Psoas muscle (tissue), 8 donors: ENCODE data around the gene G6PC3. TPM values are rescaled to one million over a fixed set of nuclear protein-coding genes. Genes with fewer than 3 reads are reported as not detected.

Experiments used
- ATAC-seq, 4 donors: fragments of 200-7000 bp; cut with Tn5 transposase; one replicate each; pipeline ENCODE4 v1.9.1; 2020; ENCODE audit warnings: moderate library complexity in 3 of 4, mild to moderate bottlenecking in 2 of 4
- DNase-seq, 2 donors: peaks; one replicate each; pipeline ENCODE4 v3.0.0-alpha.2; 2020
- H3K27ac ChIP-seq: fragments of 200-600 bp; one replicate; pipeline ENCODE4 v1.8.0; 2022
- H3K27me3 ChIP-seq, 3 donors: fragments of 200-600 bp in 1 of 3; one replicate each; pipeline versions ENCODE4 v1.6.1 to v1.8.0; 2013 to 2022; ENCODE audit warnings: low read length in 2 of 3, mild to moderate bottlenecking in 2 of 3, moderate library complexity in 1 of 3; ENCODE audit not compliant: insufficient read depth in 3 of 3
- H3K36me3 ChIP-seq, 2 donors: fragments of 200-600 bp in 1 of 2; one replicate each; pipeline versions ENCODE4 v1.6.1 to v1.8.0; 2013 to 2022; ENCODE audit warnings: low read depth in 1 of 2, mild to moderate bottlenecking in 1 of 2, moderate library complexity in 1 of 2; ENCODE audit not compliant: insufficient read depth in 1 of 2
- H3K4me1 ChIP-seq: fragments of 200-600 bp; one replicate; pipeline ENCODE4 v1.8.0; 2022
- H3K4me3 ChIP-seq: fragments of 200-600 bp; one replicate; pipeline ENCODE4 v1.8.0; 2022; ENCODE audit warnings: mild to moderate bottlenecking
- H3K9me3 ChIP-seq: fragments of 200-600 bp; one replicate; pipeline ENCODE4 v1.8.0; 2022
- WGBS, 3 donors: extraction: QIAGEN DNeasy Blood & Tissue Kit; methylation state at CpG; one replicate each; pipeline versions ENCODE4 v1.1.6 to v1.1.7; 2013; 5-methylcytosine and 5-hydroxymethylcytosine counted together
- intact Hi-C, 2 donors: fragments of 100-400 bp; cut with DNase I; formaldehyde crosslinking; loops; one replicate each; pipeline versions ENCODE4 v1.11.0 to v1.14.2; 2022
- polyA plus RNA-seq, 3 donors: library from polyadenylated mRNA; stranded (reverse); fragments of 200-250 nt; gene quantifications; one replicate each; pipeline ENCODE4 v1.2.3, GENCODE V29; 2013
- total RNA-seq, 4 donors: library from RNA; stranded (reverse); fragmentation: NEBNext Ultra II Directional in 2 of 4; extraction: Animal tissue kit (Norgen Biotek cat#: 25700) in 2 of 4; gene quantifications; one replicate each; pipeline versions ENCODE4 v1.2.1 to v1.2.4, GENCODE V29; 2021 to 2023
- TF ChIP-seq, protein P1 (sequence below): fragments of 200-600 bp; IDR thresholded peaks from one replicate; pipeline ENCODE4 v1.8.0; 2022; ENCODE audit warnings: antibody characterized with exemption
- donor health status: healthy with polysubstance abuse.
- donor health status: DM: no; HTN: no; CAD: no; lungs with moderate emphysema.
- donor health status: Bipolar disorder and iron deficiency.
- donor health status: healthy.
- donor health status: DM: yes; HTN: yes; CAD: no.
- donor health status: DM: no; HTN: no; CAD: no.
- donor health status: DM: no; HTN: no; CAD: no.
- donor health status: DM: yes; HTN: yes; CAD: no.

Gene G6PC3
- total and polyA plus RNA-seq, 7 donors, result 27.7 to 72.9 (median 43.3) TPM

GRCh38 chr17:44110823-44111633, 40.5 kb downstream of the G6PC3 start:
- ATAC-seq (peak; percentile 73 to 80 (median 78)), DNase-seq (peak; percentile 98 to 100)
- H3K36me3 ChIP-seq, result peaks cover 0 to 18% of the 10 kb centered on the region in 2 donors
- intact Hi-C loops, result loop anchor here (5.0 to 10.0 kb wide), 3 partner anchors 39 to 1729 kb away; partner anchors contain the start of genes G6PC3 (in 1 of the 2) and TMEM101 (in 1 of the 2)
- 2% methylated on average over 22 to 28 of the region's 28 CpGs for WGBS, 3 donors
- peak overlapping the region; percentile 96 for H3K27ac ChIP-seq
- H3K9me3 ChIP-seq, result no peaks in the 10 kb centered on the region
- TF ChIP-seq, protein P1, sequence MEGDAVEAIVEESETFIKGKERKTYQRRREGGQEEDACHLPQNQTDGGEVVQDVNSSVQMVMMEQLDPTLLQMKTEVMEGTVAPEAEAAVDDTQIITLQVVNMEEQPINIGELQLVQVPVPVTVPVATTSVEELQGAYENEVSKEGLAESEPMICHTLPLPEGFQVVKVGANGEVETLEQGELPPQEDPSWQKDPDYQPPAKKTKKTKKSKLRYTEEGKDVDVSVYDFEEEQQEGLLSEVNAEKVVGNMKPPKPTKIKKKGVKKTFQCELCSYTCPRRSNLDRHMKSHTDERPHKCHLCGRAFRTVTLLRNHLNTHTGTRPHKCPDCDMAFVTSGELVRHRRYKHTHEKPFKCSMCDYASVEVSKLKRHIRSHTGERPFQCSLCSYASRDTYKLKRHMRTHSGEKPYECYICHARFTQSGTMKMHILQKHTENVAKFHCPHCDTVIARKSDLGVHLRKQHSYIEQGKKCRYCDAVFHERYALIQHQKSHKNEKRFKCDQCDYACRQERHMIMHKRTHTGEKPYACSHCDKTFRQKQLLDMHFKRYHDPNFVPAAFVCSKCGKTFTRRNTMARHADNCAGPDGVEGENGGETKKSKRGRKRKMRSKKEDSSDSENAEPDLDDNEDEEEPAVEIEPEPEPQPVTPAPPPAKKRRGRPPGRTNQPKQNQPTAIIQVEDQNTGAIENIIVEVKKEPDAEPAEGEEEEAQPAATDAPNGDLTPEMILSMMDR, result no peak
- H3K4me1 ChIP-seq, result peaks cover 98% of the 10 kb centered on the region
- H3K27me3 ChIP-seq, result no peaks in the 10 kb centered on the region
- H3K4me3 ChIP-seq, result peak overlapping the region; percentile 72

- ATAC-seq, result no peak
- TF ChIP-seq, protein P1, result no peak
- H3K27ac ChIP-seq, result peak overlapping the region; percentile 96
- H3K4me3 ChIP-seq, result peak overlapping the region; percentile 72
- H3K27me3 ChIP-seq, result no peaks in the 10 kb centered on the region
- no peaks in the 10 kb centered on the region for H3K9me3 ChIP-seq
- 38 to 59% (median 47%) methylated on average over 3 of the region's 3 CpGs for WGBS, 3 donors
- intact Hi-C loops, result loop anchor here (5.0 to 10.0 kb wide), 3 partner anchors 39 to 1729 kb away; partner anchors contain the start of genes G6PC3 (in 1 of the 2) and TMEM101 (in 1 of the 2)
- H3K4me1 ChIP-seq, result peaks cover 93% of the 10 kb centered on the region
- DNase-seq, result no peak
- H3K36me3 ChIP-seq, result peaks cover 0 to 24% of the 10 kb centered on the region in 2 donors
Measured at GRCh38 chr17:44111777-44112176, 41.2 kb downstream of the G6PC3 start.

DNA sequence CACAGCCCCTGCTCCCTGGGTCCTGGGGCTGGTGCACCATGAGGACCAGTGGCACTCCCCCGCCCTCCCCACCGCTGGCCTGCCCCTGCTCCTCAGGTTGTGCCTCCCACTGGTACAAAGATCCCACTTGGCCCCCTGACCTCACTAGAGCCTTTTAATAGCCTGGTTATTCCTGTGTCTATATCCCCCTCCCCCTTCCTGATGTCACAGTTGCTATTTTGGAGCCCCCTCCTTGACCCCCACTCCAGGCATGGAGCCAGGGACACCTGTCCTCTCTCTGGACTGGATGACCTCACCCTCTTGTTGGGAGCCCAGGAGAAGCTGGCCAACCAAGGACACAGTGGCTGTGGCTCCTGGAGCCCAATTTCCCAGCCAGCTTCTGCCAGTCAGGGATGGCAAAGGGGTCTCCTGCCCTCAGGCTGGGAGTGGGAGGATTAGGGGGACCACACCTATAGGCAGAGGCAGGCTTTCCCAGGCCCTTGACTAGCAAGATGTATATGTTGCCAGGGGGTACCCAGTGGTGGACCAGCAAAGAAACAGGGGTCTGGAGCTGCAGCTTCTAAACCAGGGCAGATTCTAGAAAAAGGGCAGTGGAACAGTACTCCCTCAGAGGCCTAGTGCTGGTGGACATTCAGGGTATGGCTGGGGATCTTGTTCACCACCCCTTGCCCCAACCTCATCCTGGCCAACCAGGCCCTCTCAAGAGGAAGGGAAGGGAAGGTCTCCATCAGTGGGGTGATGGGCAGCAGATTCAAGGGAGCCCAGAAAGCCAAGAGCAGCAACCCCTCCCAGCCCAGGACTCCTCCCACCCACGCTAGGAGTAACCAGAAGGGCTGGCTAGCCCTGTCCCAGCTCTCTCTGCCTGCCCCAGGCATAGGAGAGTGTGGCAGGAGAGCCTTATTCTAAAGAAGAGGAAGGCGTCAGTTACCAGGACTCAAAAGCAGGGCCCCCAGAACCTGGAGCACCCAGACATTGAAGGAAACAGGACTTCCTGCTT, 42.0 kb downstream of the G6PC3 start:
- H3K27ac ChIP-seq, result peak overlapping the region; percentile 96
- intact Hi-C loops, result loop anchor here (5.0 to 10.0 kb wide), 3 partner anchors 40 to 1730 kb away; partner anchors contain the start of genes G6PC3 (in 1 of the 2) and TMEM101 (in 1 of the 2)
- WGBS, 3 donors, result 42 to 49% (median 42%) methylated on average over 4 of the region's 4 CpGs
- H3K36me3 ChIP-seq, result peaks cover 0 to 30% of the 10 kb centered on the region in 2 donors
- TF ChIP-seq, protein P1, result no peak
- ATAC-seq (peak; percentile 52 to 69 (median 64)), DNase-seq (peak; percentile 81 to 96)
- peaks cover 90% of the 10 kb centered on the region for H3K4me1 ChIP-seq
- no peaks in the 10 kb centered on the region for H3K9me3 ChIP-seq
- no peaks in the 10 kb centered on the region for H3K27me3 ChIP-seq
- H3K4me3 ChIP-seq, result no peak overlapping the region

DNA sequence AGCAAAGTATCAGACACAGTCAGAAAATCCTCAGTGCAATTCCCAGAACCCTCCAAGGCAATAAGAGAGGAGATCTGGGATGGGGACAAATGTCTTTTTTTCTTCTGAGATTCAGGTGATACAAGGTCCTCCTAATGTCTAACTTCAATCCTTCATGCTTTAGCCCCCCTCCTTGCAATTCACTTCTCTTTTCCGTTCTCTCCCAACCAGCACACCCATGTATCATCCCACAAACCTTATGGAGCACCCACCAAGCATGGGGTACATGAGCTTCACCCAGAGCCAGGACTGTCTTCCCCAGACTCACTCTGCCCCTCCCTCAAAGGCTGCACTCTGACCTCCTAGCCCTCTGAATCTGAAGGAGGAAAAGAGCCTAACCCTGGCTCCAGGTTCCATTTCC, 42.8 kb downstream of the G6PC3 start:
- peak overlapping the region; percentile 1 for H3K4me3 ChIP-seq
- peaks cover 88% of the 10 kb centered on the region for H3K4me1 ChIP-seq
- no peaks in the 10 kb centered on the region for H3K27me3 ChIP-seq
- H3K9me3 ChIP-seq, result no peaks in the 10 kb centered on the region
- DNase-seq (no peak), ATAC-seq (no peak)
- 50 to 100% (median 82%) methylated on average over 1 of the region's 1 CpG for WGBS, 3 donors
- H3K36me3 ChIP-seq, result peaks cover 0 to 30% of the 10 kb centered on the region in 2 donors
- TF ChIP-seq, protein P1, result no peak
- intact Hi-C loops, result loop anchor here (5.0 to 10.0 kb wide), 3 partner anchors 41 to 1731 kb away; partner anchors contain the start of genes G6PC3 (in 1 of the 2) and TMEM101 (in 1 of the 2)
- peak overlapping the region; percentile 96 for H3K27ac ChIP-seq
